Activated CD4-positive, alpha-beta memory T cell treated with anti-CD3 and anti-CD28 coated beads for 36 hours (primary cell): ENCODE results near the gene TLE2. TPM values are rescaled to one million over a fixed set of nuclear protein-coding genes. Genes with fewer than 3 reads are reported as not detected.

Source experiments
- CTCF ChIA-PET: fragments of 350-600 bp; sonication (Branson Sonifier 250); formaldehyde crosslinking; loops from one replicate; lab custom pipeline; 2021; ENCODE audit warnings: antibody characterized with exemption, inconsistent platforms; lab: Charles Lee
- POLR2A ChIA-PET: fragments of 350-600 bp; sonication (Branson Sonifier 250); formaldehyde crosslinking; loops from one replicate; lab custom pipeline; 2021; ENCODE audit warnings: antibody characterized with exemption; lab: Charles Lee
- DNase-seq: peaks from one replicate; pipeline ENCODE4 v3.0.0-alpha.2; 2020
- H3K27ac Mint-ChIP-seq: one replicate; pipeline ENCODE4 v1.8.0; 2021; ENCODE audit warnings: mixed read lengths
- H3K27me3 Mint-ChIP-seq: one replicate; pipeline ENCODE4 v1.8.0; 2021; ENCODE audit warnings: mixed read lengths
- H3K36me3 Mint-ChIP-seq: one replicate; pipeline ENCODE4 v1.8.0; 2021; ENCODE audit warnings: mixed read lengths
- H3K4me1 Mint-ChIP-seq: one replicate; pipeline ENCODE4 v1.8.0; 2021; ENCODE audit warnings: low read depth, mixed read lengths
- H3K4me3 Mint-ChIP-seq: one replicate; pipeline ENCODE4 v1.8.0; 2021; ENCODE audit warnings: mild to moderate bottlenecking, mixed read lengths
- H3K9me3 Mint-ChIP-seq: one replicate; pipeline ENCODE4 v1.8.0; 2021; ENCODE audit warnings: mixed read lengths
- intact Hi-C: fragments of 100-400 bp; cut with micrococcal nuclease; formaldehyde crosslinking; loops from one replicate; pipeline ENCODE4 v1.15.1; 2023
- total RNA-seq, 2 experiments: library from RNA; stranded (reverse); gene quantifications; one replicate each; pipeline ENCODE4 v1.2.3, GENCODE V29; 2021

TLE2 gene
- total RNA-seq, result 1 to 10 TPM; 8.5 to 9.9 TPM

GRCh38 chr19:3029065-3029923 lies at the start of gene TLE2:
TLE2 (minus strand) TSS chr19:3029280; CDS start chr19:3028904, 376 bp downstream.
- no peak for DNase-seq
- intact Hi-C loops, result no loop called here
- H3K4me1 Mint-ChIP-seq, result peaks cover 17% of the 10 kb centered on the region
- peaks cover 11% of the 10 kb centered on the region for H3K27me3 Mint-ChIP-seq
- ChIA-PET POLR2A (no interaction called here), CTCF (interaction anchor here (0.6 kb wide), 1 partner anchor 392 kb away, joined by 3 read pairs; no protein-coding TSS in a partner anchor)
- H3K9me3 Mint-ChIP-seq, result no peaks in the 10 kb centered on the region
- H3K27ac Mint-ChIP-seq, result no peak within 1 kb of the TSS
- no peaks in the 10 kb centered on the region for H3K36me3 Mint-ChIP-seq
- peak within 1 kb of the TSS; percentile 58 for H3K4me3 Mint-ChIP-seq

- POLR2A ChIA-PET, result interaction anchor here (0.5 to 0.7 kb wide), 2 partner anchors 20 to 40 kb away, joined by 3 read pairs; no protein-coding TSS in a partner anchor
- intact Hi-C loops, result loop anchor here (2.0 to 5.0 kb wide), 2 partner anchors 29 to 86 kb away; no protein-coding TSS in a partner anchor
- Mint-ChIP-seq H3K36me3 (no peaks in the 10 kb centered on the region), H3K27me3 (no peaks in the 10 kb centered on the region), H3K9me3 (no peaks in the 10 kb centered on the region), H3K4me1 (peaks cover 4% of the 10 kb centered on the region), H3K27ac (no peak overlapping the region), H3K4me3 (no peak overlapping the region)
- peak; percentile 85 for DNase-seq
- CTCF ChIA-PET, result interaction anchor here (0.7 to 5.1 kb wide), 29 partner anchors 9 to 229 kb away, joined by 3 to 49 read pairs (median 4); partner anchors contain the start of gene TLE5
Measured at GRCh38 chr19:3075605-3076431, 46.7 kb upstream of the TLE2 start.

- H3K36me3 Mint-ChIP-seq, result no peaks in the 10 kb centered on the region
- H3K27ac Mint-ChIP-seq, result no peak overlapping the region
- intact Hi-C loops, result no loop called here
- ChIA-PET CTCF (interaction anchor here (2.1 to 5.1 kb wide), 3 partner anchors 14 to 35 kb away, joined by 7 to 49 read pairs (median 29); no protein-coding TSS in a partner anchor), POLR2A (interaction anchor here (0.7 kb wide), 1 partner anchor 21 kb away, joined by 3 read pairs; no protein-coding TSS in a partner anchor)
- H3K9me3 Mint-ChIP-seq, result no peaks in the 10 kb centered on the region
- H3K4me1 Mint-ChIP-seq, result peaks cover 4% of the 10 kb centered on the region
- no peaks in the 10 kb centered on the region for H3K27me3 Mint-ChIP-seq
- H3K4me3 Mint-ChIP-seq, result no peak overlapping the region
- no peak for DNase-seq
Measured at GRCh38 chr19:3073931-3074595, 45.0 kb upstream of the TLE2 start.

- Mint-ChIP-seq H3K27me3 (no peaks in the 10 kb centered on the region), H3K4me3 (no peak overlapping the region), H3K4me1 (peaks cover 4% of the 10 kb centered on the region), H3K9me3 (no peaks in the 10 kb centered on the region), H3K36me3 (no peaks in the 10 kb centered on the region), H3K27ac (no peak overlapping the region)
- ChIA-PET POLR2A (interaction anchor here (0.7 kb wide), 1 partner anchor 21 kb away, joined by 3 read pairs; no protein-coding TSS in a partner anchor), CTCF (interaction anchor here (2.0 kb wide), 1 partner anchor 31 kb away, joined by 11 read pairs; no protein-coding TSS in a partner anchor)
- intact Hi-C loops, result no loop called here
- no peak for DNase-seq
Measured at GRCh38 chr19:3073159-3073563, 44.1 kb upstream of the TLE2 start.

- ChIA-PET CTCF (interaction anchor here (0.7 to 2.0 kb wide), 3 partner anchors 32 to 38 kb away, joined by 3 to 11 read pairs (median 3); no protein-coding TSS in a partner anchor), POLR2A (interaction anchor here (1.1 kb wide), 1 partner anchor 36 kb away, joined by 4 read pairs; no protein-coding TSS in a partner anchor)
- H3K4me1 Mint-ChIP-seq, result peaks cover 4% of the 10 kb centered on the region
- no peaks in the 10 kb centered on the region for H3K27me3 Mint-ChIP-seq
- intact Hi-C loops, result no loop called here
- H3K27ac Mint-ChIP-seq, result no peak overlapping the region
- H3K9me3 Mint-ChIP-seq, result no peaks in the 10 kb centered on the region
- no peaks in the 10 kb centered on the region for H3K36me3 Mint-ChIP-seq
- no peak for DNase-seq
- no peak overlapping the region for H3K4me3 Mint-ChIP-seq
Measured at GRCh38 chr19:3071768-3072167, 42.7 kb upstream of the TLE2 start.

GRCh38 chr19:3068071-3068470 lies 39.0 kb upstream of the TLE2 start:
- no peaks in the 10 kb centered on the region for H3K27me3 Mint-ChIP-seq
- no peaks in the 10 kb centered on the region for H3K9me3 Mint-ChIP-seq
- DNase-seq, result no peak
- no peaks in the 10 kb centered on the region for H3K36me3 Mint-ChIP-seq
- no peak overlapping the region for H3K4me3 Mint-ChIP-seq
- POLR2A ChIA-PET, result no interaction called here
- H3K27ac Mint-ChIP-seq, result no peak overlapping the region
- peaks cover 4% of the 10 kb centered on the region for H3K4me1 Mint-ChIP-seq
- intact Hi-C loops, result no loop called here
- CTCF ChIA-PET, result interaction anchor here (0.6 kb wide), 1 partner anchor 11 kb away, joined by 4 read pairs; no protein-coding TSS in a partner anchor

- Mint-ChIP-seq H3K4me1 (peaks cover 6% of the 10 kb centered on the region), H3K4me3 (no peak overlapping the region), H3K27me3 (no peaks in the 10 kb centered on the region), H3K27ac (no peak overlapping the region), H3K36me3 (no peaks in the 10 kb centered on the region), H3K9me3 (no peaks in the 10 kb centered on the region)
- intact Hi-C loops, result no loop called here
- ChIA-PET POLR2A (no interaction called here), CTCF (no interaction called here)
- DNase-seq, result no peak
Measured at GRCh38 chr19:3067563-3067962, 38.5 kb upstream of the TLE2 start.

- DNase-seq, result no peak
- Mint-ChIP-seq H3K4me3 (no peak overlapping the region), H3K27me3 (no peaks in the 10 kb centered on the region), H3K4me1 (peaks cover 6% of the 10 kb centered on the region), H3K36me3 (no peaks in the 10 kb centered on the region), H3K9me3 (no peaks in the 10 kb centered on the region), H3K27ac (no peak overlapping the region)
- POLR2A ChIA-PET, result no interaction called here
- CTCF ChIA-PET, result interaction anchor here (1.0 kb wide), 1 partner anchor 38 kb away, joined by 4 read pairs; no protein-coding TSS in a partner anchor
- intact Hi-C loops, result no loop called here
Measured at GRCh38 chr19:3066482-3067049, 37.5 kb upstream of the TLE2 start.

- no peak for DNase-seq
- Mint-ChIP-seq H3K4me3 (no peak overlapping the region), H3K27me3 (no peaks in the 10 kb centered on the region), H3K9me3 (no peaks in the 10 kb centered on the region), H3K4me1 (peaks cover 8% of the 10 kb centered on the region), H3K27ac (no peak overlapping the region), H3K36me3 (peaks cover 2% of the 10 kb centered on the region)
- ChIA-PET CTCF (interaction anchor here (0.6 to 1.0 kb wide), 2 partner anchors 39 to 516 kb away, joined by 3 to 4 read pairs; no protein-coding TSS in a partner anchor), POLR2A (no interaction called here)
- intact Hi-C loops, result no loop called here
Measured at GRCh38 chr19:3065675-3066357, 36.7 kb upstream of the TLE2 start.

GRCh38 chr19:3064011-3064330 lies 34.9 kb upstream of the TLE2 start:
- ChIA-PET POLR2A (no interaction called here), CTCF (interaction anchor here (0.6 to 2.6 kb wide), 2 partner anchors 24 to 40 kb away, joined by 3 to 12 read pairs; no protein-coding TSS in a partner anchor)
- no peak for DNase-seq
- intact Hi-C loops, result no loop called here
- Mint-ChIP-seq H3K36me3 (peaks cover 16% of the 10 kb centered on the region), H3K4me1 (peaks cover 21% of the 10 kb centered on the region), H3K4me3 (no peak overlapping the region), H3K27ac (peak overlapping the region; percentile 45), H3K27me3 (no peaks in the 10 kb centered on the region), H3K9me3 (no peaks in the 10 kb centered on the region)
